ENCODE results near the gene PTPRO.

DNA sequence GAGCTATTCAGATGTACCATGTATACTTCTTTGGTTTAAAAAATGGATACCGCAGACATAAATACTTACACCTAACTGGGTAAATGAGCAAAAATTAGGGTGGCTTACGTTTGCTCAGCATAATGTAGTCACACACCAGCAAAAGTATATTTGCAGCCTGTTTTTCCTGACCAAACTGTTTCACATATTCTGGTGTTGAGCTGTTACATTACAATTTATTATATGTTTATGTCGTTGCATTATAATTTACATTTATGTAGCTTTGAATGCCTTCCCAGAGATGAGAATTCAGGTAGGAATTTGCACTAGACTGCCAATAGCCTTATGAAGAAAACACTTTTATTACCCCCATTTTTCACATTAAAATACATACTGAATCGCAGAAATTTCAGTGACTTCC lies 183.3 kb downstream of the PTPRO start:
- TF ChIP-seq EZH2phosphoT487 (conservative IDR thresholded peaks at IDR 0.05; ENCODE audit: low read length) (no peak), CTCF (IDR thresholded peaks at IDR 0.05; ENCODE audit: insufficient read depth, low read length, poor library complexity, severe bottlenecking) (no peak)
